Astrocyte of the cerebellum (primary cell): ENCODE results near the gene REG1B.

Source experiments
- DNase-seq: peaks from one replicate; pipeline ENCODE4 v3.0.0-alpha.2; 2011; ENCODE audit warnings: low read depth
- H3K4me3 ChIP-seq: 2 replicates; pipeline ENCODE4 v1.5.1; 2011; ENCODE audit warnings: mild to moderate bottlenecking, low read depth, low read length, moderate library complexity
- in situ Hi-C: cut with HindIII; loops from 2 replicates; pipeline ENCODE4 v1.10.0; 2017; ENCODE audit warnings: low sequenced_read_pairs
- TF ChIP-seq, protein P1 (sequence below): IDR thresholded peaks from 2 replicates; pipeline ENCODE4 v1.5.1; 2012; ENCODE audit warnings: low read length, low read depth, moderate library complexity, mild to moderate bottlenecking; ENCODE audit errors: missing control alignments

The REG1B gene

DNA sequence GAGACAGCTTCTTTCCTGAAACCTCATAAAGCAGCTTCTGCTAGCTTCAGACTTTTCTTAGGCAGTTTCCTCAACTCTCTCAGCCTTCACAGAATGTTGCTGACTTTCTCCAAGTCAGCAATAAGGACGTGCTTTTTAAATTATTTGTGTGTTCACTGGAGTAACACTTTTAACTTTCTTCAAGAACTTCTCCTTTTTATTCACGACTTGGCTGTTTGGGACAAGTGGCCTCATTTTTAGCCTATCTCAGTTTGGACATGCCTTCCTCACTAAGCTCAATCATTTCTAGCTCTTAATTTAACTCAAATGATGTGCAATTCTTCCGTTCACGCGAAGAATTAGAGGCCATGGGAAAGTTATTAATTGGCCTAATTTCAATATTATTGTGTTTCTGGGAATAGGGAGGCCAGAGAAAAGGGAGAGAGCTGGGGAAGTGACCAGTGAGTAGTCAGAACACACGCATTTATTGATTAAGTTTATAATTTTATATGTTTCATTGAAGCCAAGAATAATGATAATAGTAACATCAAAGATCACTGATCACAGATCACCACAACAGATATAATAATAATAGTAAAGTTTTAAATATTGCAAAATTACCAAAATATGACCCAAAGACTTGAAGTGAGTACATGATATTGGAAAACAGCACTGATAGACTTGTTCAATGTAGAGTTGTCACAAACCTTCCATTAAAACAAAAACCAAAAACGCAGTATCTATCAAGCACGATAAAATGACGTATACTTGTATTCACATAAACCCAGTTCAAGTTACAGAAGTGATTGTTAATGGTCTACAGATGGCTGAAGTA is 37.3 kb upstream of the REG1B start:
- no peak for DNase-seq
- in situ Hi-C loops: no loop called here
- TF ChIP-seq, protein P1, sequence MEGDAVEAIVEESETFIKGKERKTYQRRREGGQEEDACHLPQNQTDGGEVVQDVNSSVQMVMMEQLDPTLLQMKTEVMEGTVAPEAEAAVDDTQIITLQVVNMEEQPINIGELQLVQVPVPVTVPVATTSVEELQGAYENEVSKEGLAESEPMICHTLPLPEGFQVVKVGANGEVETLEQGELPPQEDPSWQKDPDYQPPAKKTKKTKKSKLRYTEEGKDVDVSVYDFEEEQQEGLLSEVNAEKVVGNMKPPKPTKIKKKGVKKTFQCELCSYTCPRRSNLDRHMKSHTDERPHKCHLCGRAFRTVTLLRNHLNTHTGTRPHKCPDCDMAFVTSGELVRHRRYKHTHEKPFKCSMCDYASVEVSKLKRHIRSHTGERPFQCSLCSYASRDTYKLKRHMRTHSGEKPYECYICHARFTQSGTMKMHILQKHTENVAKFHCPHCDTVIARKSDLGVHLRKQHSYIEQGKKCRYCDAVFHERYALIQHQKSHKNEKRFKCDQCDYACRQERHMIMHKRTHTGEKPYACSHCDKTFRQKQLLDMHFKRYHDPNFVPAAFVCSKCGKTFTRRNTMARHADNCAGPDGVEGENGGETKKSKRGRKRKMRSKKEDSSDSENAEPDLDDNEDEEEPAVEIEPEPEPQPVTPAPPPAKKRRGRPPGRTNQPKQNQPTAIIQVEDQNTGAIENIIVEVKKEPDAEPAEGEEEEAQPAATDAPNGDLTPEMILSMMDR: no peak
- no peak overlapping the region for H3K4me3 ChIP-seq

DNA sequence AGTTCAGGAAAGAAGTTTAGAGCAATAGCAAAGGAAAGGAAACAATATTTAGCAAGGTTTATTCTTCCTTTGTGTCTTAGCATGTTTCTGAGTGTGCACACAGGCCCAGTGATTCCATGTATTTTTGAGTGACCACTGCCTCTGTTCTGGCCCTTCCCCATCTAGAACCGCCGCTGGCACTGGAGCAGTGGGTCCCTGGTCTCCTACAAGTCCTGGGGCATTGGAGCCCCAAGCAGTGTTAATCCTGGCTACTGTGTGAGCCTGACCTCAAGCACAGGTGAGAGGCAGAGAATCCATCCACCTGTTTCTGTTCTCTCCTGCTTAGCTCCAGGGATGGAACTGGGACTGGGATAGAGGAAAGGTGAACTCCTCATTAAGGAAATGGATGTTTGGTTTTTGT is 34.9 kb upstream of the REG1B start:
- no peak overlapping the region for H3K4me3 ChIP-seq
- TF ChIP-seq, protein P1: no peak
- in situ Hi-C loops: no loop called here
- DNase-seq: no peak

DNA sequence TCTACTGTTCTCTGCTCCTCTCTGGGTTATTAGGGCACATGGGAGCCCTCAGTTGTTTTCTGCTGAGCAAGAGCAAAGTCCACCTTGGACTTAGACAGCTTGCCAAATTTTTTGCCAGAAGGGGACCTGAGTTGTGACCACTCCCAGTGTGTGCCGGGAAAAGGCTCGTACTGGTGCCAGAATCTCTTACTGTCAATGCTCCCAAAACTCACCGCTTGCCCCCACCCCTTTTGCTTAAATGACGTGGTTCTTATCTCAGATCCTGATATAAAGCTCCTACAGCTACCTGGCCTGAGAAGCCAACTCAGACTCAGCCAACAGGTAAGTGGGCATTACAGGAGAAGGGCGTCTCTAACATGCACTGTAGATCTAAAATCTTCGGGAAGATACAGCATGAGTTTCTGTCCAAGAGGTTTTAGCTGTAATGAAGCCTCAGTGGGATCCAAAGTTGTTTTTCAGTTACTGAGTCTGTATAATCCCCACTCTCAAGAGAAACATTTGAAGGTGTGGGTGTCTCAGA is 32.5 kb upstream of the REG1B start, which contains the start of gene REG1A:
TSS of gene REG1A (plus strand) at position 295 of the 520 bp plus-strand sequence. CDS start 374 bp downstream, outside the sequence.
- DNase-seq: no peak
- TF ChIP-seq, protein P1: no peak
- H3K4me3 ChIP-seq: no peak within 1 kb of the TSS
- in situ Hi-C loops: no loop called here

DNA sequence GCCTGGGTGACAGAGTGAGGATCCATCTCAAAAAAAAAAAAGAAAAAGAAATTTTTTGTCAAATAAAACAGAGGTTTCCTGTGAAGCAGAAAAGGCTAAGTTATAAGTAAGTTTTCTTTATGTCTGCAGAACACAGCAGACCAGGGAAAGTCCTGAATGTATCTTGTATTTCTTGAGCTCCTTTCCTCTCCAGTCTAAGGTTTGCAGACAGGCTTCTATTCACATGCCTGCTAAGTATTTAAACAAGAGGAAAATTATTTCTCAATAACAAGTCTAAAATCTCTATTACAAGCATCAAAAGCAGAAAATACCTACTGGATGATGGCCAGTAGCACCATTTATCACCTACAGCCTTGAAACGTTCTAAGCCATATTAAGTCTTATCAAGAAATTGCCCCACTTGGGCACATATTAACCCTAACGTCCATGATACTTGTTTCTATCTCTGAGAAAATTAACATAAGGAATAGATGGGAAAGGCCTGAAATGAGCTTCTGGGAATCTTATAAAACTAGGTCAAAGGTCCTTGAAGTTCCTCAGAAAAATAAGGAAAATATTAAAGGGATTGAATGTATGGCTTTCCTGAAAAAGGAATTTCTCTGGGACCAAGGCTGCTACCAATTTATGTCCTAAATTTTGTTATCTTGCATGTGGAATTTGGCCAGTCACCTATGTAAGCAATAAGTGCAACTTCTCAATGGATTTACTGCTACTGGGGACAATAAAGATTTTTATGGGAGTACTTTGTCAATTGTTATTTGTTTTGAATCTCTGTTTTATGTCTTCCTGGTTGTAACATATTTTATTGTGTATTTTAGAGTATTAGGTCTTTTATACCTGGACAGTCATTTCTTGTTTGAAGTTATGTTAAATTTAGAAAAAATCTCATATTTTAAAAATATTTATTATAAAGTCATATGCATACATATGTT is 29.5 kb upstream of the REG1B start:
- TF ChIP-seq, protein P1: no peak
- no peak overlapping the region for H3K4me3 ChIP-seq
- no peak for DNase-seq
- in situ Hi-C loops: no loop called here

DNA sequence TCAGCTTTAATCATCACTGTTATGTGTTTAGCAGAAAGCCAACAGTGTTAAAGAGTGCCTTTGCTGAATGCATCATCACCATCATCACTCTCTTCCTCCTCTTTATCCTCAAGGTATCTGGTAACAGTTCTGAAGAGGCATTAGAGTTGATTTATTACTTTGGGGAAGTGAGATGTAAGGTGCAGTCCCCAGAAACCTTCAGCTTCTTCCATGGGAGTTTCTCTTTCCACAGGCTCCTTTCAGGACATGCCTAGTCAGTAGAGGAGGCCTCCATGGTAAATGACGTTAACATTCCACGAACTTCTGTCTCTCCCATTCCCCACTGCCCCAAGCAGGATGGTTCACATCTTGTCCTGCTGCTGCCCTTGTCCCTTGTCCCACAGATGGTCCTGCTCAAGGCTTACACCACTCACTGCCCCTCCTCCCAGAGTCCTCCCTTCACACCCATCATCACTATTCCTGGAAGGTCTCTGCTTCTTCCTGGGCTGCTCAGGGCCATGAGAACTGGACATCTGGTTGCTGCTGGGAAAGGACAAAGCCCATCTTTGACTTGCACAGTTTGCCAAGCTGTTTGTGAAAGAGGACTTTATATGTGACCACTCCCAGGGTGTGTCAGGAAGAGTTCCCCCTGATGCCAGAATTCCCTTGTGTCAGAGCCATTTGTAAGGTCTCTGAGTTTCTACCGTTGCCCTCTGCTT is 27.2 kb upstream of the REG1B start:
- H3K4me3 ChIP-seq: no peak overlapping the region
- in situ Hi-C loops: no loop called here
- TF ChIP-seq, protein P1: no peak
- no peak for DNase-seq

DNA sequence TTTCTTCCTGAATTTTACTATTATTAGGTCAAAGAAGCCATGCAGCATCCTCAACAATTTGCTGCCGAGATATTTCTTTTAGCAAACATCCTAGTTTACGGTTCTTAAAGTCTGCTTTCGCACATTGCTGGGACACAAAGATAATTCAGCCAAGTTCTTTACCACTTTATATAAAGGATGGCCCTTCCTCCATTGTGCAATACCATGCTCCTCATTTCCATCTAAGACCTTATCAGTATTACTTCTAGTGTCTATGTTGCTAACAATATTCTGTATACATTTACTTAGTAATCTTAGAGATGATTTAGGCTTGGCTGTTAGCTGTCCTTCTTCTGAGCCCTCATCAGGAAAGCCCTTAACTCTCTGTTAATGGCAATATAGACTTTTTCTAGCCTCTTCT is 24.5 kb upstream of the REG1B start:
- H3K4me3 ChIP-seq: no peak overlapping the region
- TF ChIP-seq, protein P1: no peak
- in situ Hi-C loops: no loop called here
- no peak for DNase-seq
